Lower leg skin (tissue), 3 donors: Measurements from ENCODE around the gene EPHA2.

Experiments used
- POLR2A ChIP-seq, 2 donors: fragments of 450-650 bp; IDR thresholded peaks; one replicate each; pipeline ENCODE4 v1.6.1; 2016 to 2017; ENCODE audit warnings: antibody characterized with exemption in 2 of 2, mild to moderate bottlenecking in 1 of 2, moderate library complexity in 1 of 2
- TF ChIP-seq, protein P1 (sequence below), 3 donors: fragments of 450-650 bp; IDR thresholded peaks; one replicate each; pipeline ENCODE4 v1.5.1; 2016; ENCODE audit warnings: antibody characterized with exemption in 3 of 3, mild to moderate bottlenecking in 3 of 3, moderate library complexity in 2 of 3

DNA sequence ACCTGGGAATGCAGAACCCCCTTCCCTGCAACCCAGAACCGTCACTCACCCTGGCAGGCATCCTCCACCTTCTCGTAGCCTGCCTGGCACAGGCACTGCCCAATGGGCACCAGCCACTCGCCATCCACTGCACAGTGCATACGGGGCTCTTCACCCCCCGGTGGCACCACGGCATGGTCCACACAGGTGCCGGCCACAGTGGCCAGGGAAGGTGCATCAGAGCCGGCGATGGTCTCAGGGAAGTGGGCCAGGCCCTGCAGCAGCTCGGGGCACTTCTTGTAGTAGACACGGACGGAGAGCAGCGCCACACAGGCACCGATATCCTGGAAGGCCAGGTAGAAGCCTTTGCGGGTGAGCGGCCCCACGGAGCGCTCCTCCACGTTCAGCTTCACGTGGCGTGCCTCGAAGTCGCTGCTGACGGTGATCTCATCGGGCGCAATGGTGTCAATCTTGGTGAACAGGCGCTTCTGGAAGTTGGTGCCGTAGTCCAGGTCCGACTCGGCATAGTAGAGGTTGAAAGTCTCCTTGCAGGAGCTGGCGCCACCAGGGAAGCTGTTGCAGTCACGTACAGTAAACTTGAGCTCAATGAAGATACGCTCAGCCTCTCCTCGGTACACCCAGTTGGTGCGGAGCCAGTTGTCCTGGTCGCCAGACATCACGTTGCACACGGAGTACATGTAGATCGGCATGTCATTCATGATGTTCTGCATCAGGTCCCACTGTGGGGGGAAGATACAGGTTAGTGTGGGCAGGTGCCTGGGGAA lies 7.4 kb downstream of the EPHA2 start:
- TF ChIP-seq, protein P1, sequence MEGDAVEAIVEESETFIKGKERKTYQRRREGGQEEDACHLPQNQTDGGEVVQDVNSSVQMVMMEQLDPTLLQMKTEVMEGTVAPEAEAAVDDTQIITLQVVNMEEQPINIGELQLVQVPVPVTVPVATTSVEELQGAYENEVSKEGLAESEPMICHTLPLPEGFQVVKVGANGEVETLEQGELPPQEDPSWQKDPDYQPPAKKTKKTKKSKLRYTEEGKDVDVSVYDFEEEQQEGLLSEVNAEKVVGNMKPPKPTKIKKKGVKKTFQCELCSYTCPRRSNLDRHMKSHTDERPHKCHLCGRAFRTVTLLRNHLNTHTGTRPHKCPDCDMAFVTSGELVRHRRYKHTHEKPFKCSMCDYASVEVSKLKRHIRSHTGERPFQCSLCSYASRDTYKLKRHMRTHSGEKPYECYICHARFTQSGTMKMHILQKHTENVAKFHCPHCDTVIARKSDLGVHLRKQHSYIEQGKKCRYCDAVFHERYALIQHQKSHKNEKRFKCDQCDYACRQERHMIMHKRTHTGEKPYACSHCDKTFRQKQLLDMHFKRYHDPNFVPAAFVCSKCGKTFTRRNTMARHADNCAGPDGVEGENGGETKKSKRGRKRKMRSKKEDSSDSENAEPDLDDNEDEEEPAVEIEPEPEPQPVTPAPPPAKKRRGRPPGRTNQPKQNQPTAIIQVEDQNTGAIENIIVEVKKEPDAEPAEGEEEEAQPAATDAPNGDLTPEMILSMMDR (IDR thresholded peaks at IDR 0.05), result no peak
- no peak for TF ChIP-seq POLR2A (IDR thresholded peaks at IDR 0.05)
